Urinary bladder (tissue), 4 donors: ENCODE measurements around the gene GYPB. TPM values are rescaled to one million over a fixed set of nuclear protein-coding genes. Genes with fewer than 3 reads are reported as not detected.
"Not testable (repeated sequence)": the region's sequence is repeated elsewhere in the genome, so short reads cannot be mapped to it uniquely, and the experiment has no call there.

Source experiments
- DNase-seq: peaks from one replicate; pipeline ENCODE4 v3.0.0-alpha.2; 2015; ENCODE audit errors: extremely low spot score
- H3K27ac ChIP-seq: one replicate; pipeline ENCODE4 v1.5.1; 2013; ENCODE audit warnings: low read depth, mild to moderate bottlenecking, moderate library complexity
- H3K36me3 ChIP-seq: one replicate; pipeline ENCODE4 v1.6.1; 2013; ENCODE audit warnings: mild to moderate bottlenecking, moderate library complexity; ENCODE audit not compliant: insufficient read depth
- H3K4me1 ChIP-seq: one replicate; pipeline ENCODE4 v1.6.1; 2013; ENCODE audit warnings: mild to moderate bottlenecking, moderate library complexity; ENCODE audit not compliant: insufficient read depth
- H3K4me3 ChIP-seq: one replicate; pipeline ENCODE4 v1.5.1; 2013; ENCODE audit warnings: low read depth, low read length
- WGBS: extraction: QIAGEN DNeasy Blood & Tissue Kit; methylation state at CpG from one replicate; pipeline ENCODE4 v1.1.7; 2013; 5-methylcytosine and 5-hydroxymethylcytosine counted together
- polyA plus RNA-seq: library from polyadenylated mRNA; stranded (reverse); fragments of 200-250 nt; gene quantifications from one replicate; pipeline ENCODE4 v1.2.3, GENCODE V29; 2013
- total RNA-seq: library from RNA; depleted of rRNA; stranded (reverse); fragments of >200 nt; gene quantifications from one replicate; pipeline ENCODE4 v1.2.3, GENCODE V29; 2014
- donor health status: healthy with polysubstance abuse.
- donor health status: healthy.

The GYPB gene
- total and polyA plus RNA-seq, 2 donors, result 5.8 TPM; not detected in 1

GRCh38 chr4:144003205-144003889 is 15.8 kb downstream of the GYPB start:
- 74% methylated on average over 2 of the region's 2 CpGs for WGBS
- H3K4me1 ChIP-seq, H3K4me3 ChIP-seq, H3K27ac ChIP-seq, DNase-seq, H3K36me3 ChIP-seq: not testable (repeated sequence)

GRCh38 chr4:144000331-144000995 is 18.7 kb downstream of the GYPB start:
- 82% methylated on average over 6 of the region's 6 CpGs for WGBS
- DNase-seq, H3K36me3 ChIP-seq, H3K27ac ChIP-seq, H3K4me3 ChIP-seq, H3K4me1 ChIP-seq: not testable (repeated sequence)

- not testable (repeated sequence) for H3K4me1 ChIP-seq, H3K4me3 ChIP-seq, H3K27ac ChIP-seq, DNase-seq, H3K36me3 ChIP-seq
- 89% methylated on average over 4 of the region's 4 CpGs for WGBS
These were observed 23.0 kb downstream of the GYPB start for GRCh38 chr4:143996193-143996592.

GRCh38 chr4:143991761-143992160 is 27.4 kb downstream of the GYPB start:
- WGBS, result no CpG with 5 or more reads among the region's 1 CpG
- DNase-seq, H3K4me3 ChIP-seq, H3K4me1 ChIP-seq, H3K27ac ChIP-seq, H3K36me3 ChIP-seq: not testable (repeated sequence)

GRCh38 chr4:143990717-143991116 is 28.5 kb downstream of the GYPB start:
- WGBS, result 70% methylated on average over 3 of the region's 3 CpGs
- not testable (repeated sequence) for H3K4me3 ChIP-seq, H3K36me3 ChIP-seq, DNase-seq, H3K4me1 ChIP-seq, H3K27ac ChIP-seq

- Histone ChIP-seq H3K36me3 (no peaks in the 10 kb centered on the region), H3K27ac (no peak overlapping the region), H3K4me3 (no peak overlapping the region), H3K4me1 (no peaks in the 10 kb centered on the region)
- 79% methylated on average over 1 of the region's 1 CpG for WGBS
- DNase-seq, result no peak
These were observed 33.0 kb downstream of the GYPB start for GRCh38 chr4:143986180-143986579.

- H3K36me3 ChIP-seq, result not testable (repeated sequence)
These were observed 38.4 kb downstream of the GYPB start for GRCh38 chr4:143980776-143981175.

GRCh38 chr4:143975527-143975926 is 43.7 kb downstream of the GYPB start:
- DNase-seq, H3K27ac ChIP-seq, H3K4me3 ChIP-seq, H3K4me1 ChIP-seq, H3K36me3 ChIP-seq: not testable (repeated sequence)

More at GRCh38 chr4:143980776-143981175, 38.4 kb downstream of the GYPB start:
- not testable (repeated sequence) for DNase-seq, H3K4me3 ChIP-seq, H3K4me1 ChIP-seq, H3K27ac ChIP-seq
- 51% methylated on average over 4 of the region's 4 CpGs for WGBS

GRCh38 chr4:143974021-143974420 is 45.2 kb downstream of the GYPB start:
- not testable (repeated sequence) for H3K36me3 ChIP-seq, H3K27ac ChIP-seq, H3K4me1 ChIP-seq, DNase-seq, H3K4me3 ChIP-seq
- 86% methylated on average over 4 of the region's 4 CpGs for WGBS

GRCh38 chr4:143961075-143961474 is 58.1 kb downstream of the GYPB start:
- Histone ChIP-seq H3K27ac (no peak overlapping the region), H3K36me3 (no peaks in the 10 kb centered on the region), H3K4me3 (no peak overlapping the region), H3K4me1 (no peaks in the 10 kb centered on the region)
- no peak for DNase-seq
- 87% methylated on average over 4 of the region's 4 CpGs for WGBS

GRCh38 chr4:143955306-143955705 is 63.9 kb downstream of the GYPB start:
- H3K36me3 ChIP-seq, H3K4me1 ChIP-seq, H3K27ac ChIP-seq, H3K4me3 ChIP-seq, DNase-seq: not testable (repeated sequence)
- WGBS, result 57% methylated on average over 3 of the region's 3 CpGs

- H3K27ac ChIP-seq, H3K36me3 ChIP-seq, H3K4me3 ChIP-seq, H3K4me1 ChIP-seq, DNase-seq: not testable (repeated sequence)
These were observed 67.7 kb downstream of the GYPB start for GRCh38 chr4:143951458-143951972.

GRCh38 chr4:143950967-143951366 is 68.2 kb downstream of the GYPB start:
- not testable (repeated sequence) for H3K4me3 ChIP-seq, H3K4me1 ChIP-seq, H3K27ac ChIP-seq, DNase-seq, H3K36me3 ChIP-seq
- 95% methylated on average over 4 of the region's 4 CpGs for WGBS

GRCh38 chr4:143950185-143950584 is 69.0 kb downstream of the GYPB start:
- H3K4me1 ChIP-seq, DNase-seq, H3K27ac ChIP-seq, H3K36me3 ChIP-seq, H3K4me3 ChIP-seq: not testable (repeated sequence)
- 82% methylated on average over 1 of the region's 1 CpG for WGBS
